ENCODE measurements around the gene DDX24. TPM values are rescaled to one million over a fixed set of nuclear protein-coding genes. Genes with fewer than 3 reads are reported as not detected.

DDX24 gene
- total RNA-seq, 2 donors from 2014 or later = 110 to 142 TPM

- H3K9ac ChIP-seq (ENCODE audit: low read depth in 2 of 2, low read length in 2 of 2) = no peak overlapping the region
- H3K36me3 ChIP-seq = no peaks in the 10 kb centered on the region
- intact Hi-C loops (cut with DNase I) = no loop called here
- no peaks in the 10 kb centered on the region for H3K4me1 ChIP-seq
- no peak overlapping the region for H3K4me3 ChIP-seq
- TF ChIP-seq CTCF (IDR thresholded peaks at IDR 0.05) = no peak
- H3K9me3 ChIP-seq = no peaks in the 10 kb centered on the region
- no peak overlapping the region for H3K27ac ChIP-seq
- H3K27me3 ChIP-seq = no peaks in the 10 kb centered on the region
- DNase-seq = no peak
Observed at GRCh38 chr14:94016446-94016976, 64.5 kb downstream of the DDX24 start.

- Histone ChIP-seq H3K36me3 (no peaks in the 10 kb centered on the region), H3K9me3 (no peaks in the 10 kb centered on the region), H3K4me3 (no peak overlapping the region), H3K9ac (ENCODE audit: low read depth in 2 of 2, low read length in 2 of 2) (no peak overlapping the region), H3K27ac (no peak overlapping the region), H3K27me3 (no peaks in the 10 kb centered on the region), H3K4me1 (no peaks in the 10 kb centered on the region)
- DNase-seq = no peak
- intact Hi-C loops (cut with DNase I) = no loop called here
- TF ChIP-seq CTCF (IDR thresholded peaks at IDR 0.05) = no peak
Observed at GRCh38 chr14:94015223-94015622, 65.8 kb downstream of the DDX24 start.

GRCh38 chr14:94014382-94014781 lies 66.6 kb downstream of the DDX24 start:
- Histone ChIP-seq H3K9me3 (no peaks in the 10 kb centered on the region), H3K9ac (ENCODE audit: low read depth in 2 of 2, low read length in 2 of 2) (no peak overlapping the region), H3K27ac (no peak overlapping the region), H3K27me3 (no peaks in the 10 kb centered on the region), H3K36me3 (no peaks in the 10 kb centered on the region), H3K4me1 (no peaks in the 10 kb centered on the region), H3K4me3 (no peak overlapping the region)
- no peak for DNase-seq
- intact Hi-C loops (cut with DNase I) = no loop called here
- no peak for TF ChIP-seq CTCF (IDR thresholded peaks at IDR 0.05)

- TF ChIP-seq CTCF (IDR thresholded peaks at IDR 0.05) = no peak
Observed at GRCh38 chr14:94011795-94012194, 69.2 kb downstream of the DDX24 start.

GRCh38 chr14:94010625-94011024 lies 70.4 kb downstream of the DDX24 start:
- H3K27ac ChIP-seq = no peak overlapping the region
- H3K9ac ChIP-seq (ENCODE audit: low read depth in 2 of 2, low read length in 2 of 2) = no peak overlapping the region
- no peaks in the 10 kb centered on the region for H3K36me3 ChIP-seq
- no peaks in the 10 kb centered on the region for H3K4me1 ChIP-seq
- TF ChIP-seq CTCF (IDR thresholded peaks at IDR 0.05) = no peak
- no peaks in the 10 kb centered on the region for H3K9me3 ChIP-seq
- DNase-seq = no peak
- H3K4me3 ChIP-seq = no peak overlapping the region
- H3K27me3 ChIP-seq = no peaks in the 10 kb centered on the region
- intact Hi-C loops (cut with DNase I) = no loop called here

More at GRCh38 chr14:94011795-94012194, 69.2 kb downstream of the DDX24 start:
- no peaks in the 10 kb centered on the region for H3K27me3 ChIP-seq
- H3K9me3 ChIP-seq = no peaks in the 10 kb centered on the region
- no peak overlapping the region for H3K27ac ChIP-seq
- no peak overlapping the region for H3K4me3 ChIP-seq
- intact Hi-C loops (cut with DNase I) = no loop called here
- no peak for DNase-seq
- H3K9ac ChIP-seq (ENCODE audit: low read depth in 2 of 2, low read length in 2 of 2) = no peak overlapping the region
- no peaks in the 10 kb centered on the region for H3K36me3 ChIP-seq
- no peaks in the 10 kb centered on the region for H3K4me1 ChIP-seq

Data from colonic mucosa (tissue), 4 donors.